ENCODE measurements around the gene DCLK2. TPM values are rescaled to one million over a fixed set of nuclear protein-coding genes. Genes with fewer than 3 reads are reported as not detected.

Gene DCLK2
- total and polyA plus RNA-seq, 4 donors = 2.4 to 17.9 (median 12.7) TPM

- 59 to 70% methylated on average over 2 of the region's 2 CpGs for WGBS, 2 donors
- ATAC-seq (ENCODE audit: low FRiP score) = no peak
- intact Hi-C loops (cut with DNase I) = no loop called here
These were observed 63.5 kb downstream of the DCLK2 start for GRCh38 chr4:150141756-150142155.

GRCh38 chr4:150142831-150143230, 64.6 kb downstream of the DCLK2 start:
- ATAC-seq (ENCODE audit: low FRiP score) (no peak), DNase-seq (no peak)
- 99 to 100% methylated on average over 1 of the region's 1 CpG for WGBS, 2 donors
- peaks cover 3 to 7% of the 10 kb centered on the region in 2 donors for H3K4me1 ChIP-seq (ENCODE audit: control insufficient read depth in 1 of 2, insufficient read depth in 2 of 2, low read length in 2 of 2)
- no peaks in the 10 kb centered on the region for H3K36me3 ChIP-seq (ENCODE audit: control insufficient read depth in 1 of 2, insufficient read depth in 2 of 2, low read length in 1 of 2)
- H3K9me3 ChIP-seq (ENCODE audit: control insufficient read depth, low read length) = no peaks in the 10 kb centered on the region
- H3K27me3 ChIP-seq (ENCODE audit: control insufficient read depth in 1 of 2, insufficient read depth in 2 of 2, low read length in 1 of 2) = no peaks in the 10 kb centered on the region
- no peak overlapping the region for H3K4me3 ChIP-seq (ENCODE audit: low read length in 2 of 2)
- H3K27ac ChIP-seq (ENCODE audit: low read depth in 1 of 2, low read length in 2 of 2) = no peak overlapping the region
- intact Hi-C loops (cut with DNase I) = no loop called here

More at GRCh38 chr4:150141756-150142155, 63.5 kb downstream of the DCLK2 start:
- H3K27me3 ChIP-seq (ENCODE audit: control insufficient read depth in 1 of 2, insufficient read depth in 2 of 2, low read length in 1 of 2) = no peaks in the 10 kb centered on the region
- H3K9me3 ChIP-seq (ENCODE audit: control insufficient read depth, low read length) = no peaks in the 10 kb centered on the region
- no peak overlapping the region for H3K4me3 ChIP-seq (ENCODE audit: low read length in 2 of 2)
- no peaks in the 10 kb centered on the region for H3K36me3 ChIP-seq (ENCODE audit: control insufficient read depth in 1 of 2, insufficient read depth in 2 of 2, low read length in 1 of 2)
- peaks cover 3 to 7% of the 10 kb centered on the region in 2 donors for H3K4me1 ChIP-seq (ENCODE audit: control insufficient read depth in 1 of 2, insufficient read depth in 2 of 2, low read length in 2 of 2)
- H3K27ac ChIP-seq (ENCODE audit: low read depth in 1 of 2, low read length in 2 of 2) = no peak overlapping the region
- DNase-seq = no peak

- no peaks in the 10 kb centered on the region for H3K9me3 ChIP-seq (ENCODE audit: control insufficient read depth, low read length)
- H3K4me3 ChIP-seq (ENCODE audit: low read length in 2 of 2) = no peak overlapping the region
- H3K27ac ChIP-seq (ENCODE audit: low read depth in 1 of 2, low read length in 2 of 2) = no peak overlapping the region
- DNase-seq (no peak), ATAC-seq (ENCODE audit: low FRiP score) (no peak)
- H3K4me1 ChIP-seq (ENCODE audit: control insufficient read depth in 1 of 2, insufficient read depth in 2 of 2, low read length in 2 of 2) = peaks cover 2 to 5% of the 10 kb centered on the region in 2 donors
- whole genome bisulfite sequencing, 2 donors = 70 to 83% methylated on average over 1 of the region's 1 CpG
- H3K27me3 ChIP-seq (ENCODE audit: control insufficient read depth in 1 of 2, insufficient read depth in 2 of 2, low read length in 1 of 2) = no peaks in the 10 kb centered on the region
- H3K36me3 ChIP-seq (ENCODE audit: control insufficient read depth in 1 of 2, insufficient read depth in 2 of 2, low read length in 1 of 2) = no peaks in the 10 kb centered on the region
- intact Hi-C loops (cut with DNase I) = no loop called here
These were observed 67.1 kb downstream of the DCLK2 start for GRCh38 chr4:150145090-150145945.

GRCh38 chr4:150145946-150146340, 67.7 kb downstream of the DCLK2 start:
- DNase-seq (no peak), ATAC-seq (ENCODE audit: low FRiP score) (no peak)
- no peaks in the 10 kb centered on the region for H3K9me3 ChIP-seq (ENCODE audit: control insufficient read depth, low read length)
- intact Hi-C loops (cut with DNase I) = no loop called here
- H3K4me1 ChIP-seq (ENCODE audit: control insufficient read depth in 1 of 2, insufficient read depth in 2 of 2, low read length in 2 of 2) = peaks cover 4 to 5% of the 10 kb centered on the region in 2 donors
- H3K27ac ChIP-seq (ENCODE audit: low read depth in 1 of 2, low read length in 2 of 2) = no peak overlapping the region
- 74 to 75% methylated on average over 1 of the region's 1 CpG for WGBS, 2 donors
- H3K27me3 ChIP-seq (ENCODE audit: control insufficient read depth in 1 of 2, insufficient read depth in 2 of 2, low read length in 1 of 2) = no peaks in the 10 kb centered on the region
- no peak overlapping the region for H3K4me3 ChIP-seq (ENCODE audit: low read length in 2 of 2)
- H3K36me3 ChIP-seq (ENCODE audit: control insufficient read depth in 1 of 2, insufficient read depth in 2 of 2, low read length in 1 of 2) = no peaks in the 10 kb centered on the region

- H3K36me3 ChIP-seq (ENCODE audit: control insufficient read depth in 1 of 2, insufficient read depth in 2 of 2, low read length in 1 of 2) = no peaks in the 10 kb centered on the region
- no peak for DNase-seq
- 8 to 12% methylated on average over 1 of the region's 1 CpG for WGBS, 2 donors
- H3K27me3 ChIP-seq (ENCODE audit: control insufficient read depth in 1 of 2, insufficient read depth in 2 of 2, low read length in 1 of 2) = no peaks in the 10 kb centered on the region
- H3K4me1 ChIP-seq (ENCODE audit: control insufficient read depth in 1 of 2, insufficient read depth in 2 of 2, low read length in 2 of 2) = peaks cover 4 to 5% of the 10 kb centered on the region in 2 donors
- ATAC-seq (ENCODE audit: low FRiP score) = peak; percentile 64
- intact Hi-C loops (cut with DNase I) = no loop called here
- no peak overlapping the region for H3K27ac ChIP-seq (ENCODE audit: low read depth in 1 of 2, low read length in 2 of 2)
- no peaks in the 10 kb centered on the region for H3K9me3 ChIP-seq (ENCODE audit: control insufficient read depth, low read length)
- no peak overlapping the region for H3K4me3 ChIP-seq (ENCODE audit: low read length in 2 of 2)
These were observed 71.1 kb downstream of the DCLK2 start for GRCh38 chr4:150149381-150149780.

- Histone ChIP-seq H3K36me3 (ENCODE audit: control insufficient read depth in 1 of 2, insufficient read depth in 2 of 2, low read length in 1 of 2) (no peaks in the 10 kb centered on the region), H3K27ac (ENCODE audit: low read depth in 1 of 2, low read length in 2 of 2) (no peak overlapping the region), H3K27me3 (ENCODE audit: control insufficient read depth in 1 of 2, insufficient read depth in 2 of 2, low read length in 1 of 2) (no peaks in the 10 kb centered on the region), H3K4me3 (ENCODE audit: low read length in 2 of 2) (no peak overlapping the region), H3K4me1 (ENCODE audit: control insufficient read depth in 1 of 2, insufficient read depth in 2 of 2, low read length in 2 of 2) (peaks cover 2 to 5% of the 10 kb centered on the region in 2 donors), H3K9me3 (ENCODE audit: control insufficient read depth, low read length) (no peaks in the 10 kb centered on the region)
- WGBS, 2 donors = 13 to 26% methylated on average over 1 of the region's 1 CpG
- intact Hi-C loops (cut with DNase I) = no loop called here
- no peak for ATAC-seq (ENCODE audit: low FRiP score)
- no peak for DNase-seq
These were observed 72.4 kb downstream of the DCLK2 start for GRCh38 chr4:150150629-150151062.

GRCh38 chr4:150152766-150153165, 74.5 kb downstream of the DCLK2 start:
- H3K4me1 ChIP-seq (ENCODE audit: control insufficient read depth in 1 of 2, insufficient read depth in 2 of 2, low read length in 2 of 2) = peaks cover 2% of the 10 kb centered on the region in 2 donors
- no peak overlapping the region for H3K4me3 ChIP-seq (ENCODE audit: low read length in 2 of 2)
- no peak for DNase-seq
- H3K27me3 ChIP-seq (ENCODE audit: control insufficient read depth in 1 of 2, insufficient read depth in 2 of 2, low read length in 1 of 2) = no peaks in the 10 kb centered on the region
- H3K36me3 ChIP-seq (ENCODE audit: control insufficient read depth in 1 of 2, insufficient read depth in 2 of 2, low read length in 1 of 2) = no peaks in the 10 kb centered on the region
- H3K9me3 ChIP-seq (ENCODE audit: control insufficient read depth, low read length) = no peaks in the 10 kb centered on the region
- no peak for ATAC-seq (ENCODE audit: low FRiP score)
- no peak overlapping the region for H3K27ac ChIP-seq (ENCODE audit: low read depth in 1 of 2, low read length in 2 of 2)
- intact Hi-C loops (cut with DNase I) = no loop called here
- 33 to 48% methylated on average over 3 of the region's 3 CpGs for WGBS, 2 donors

GRCh38 chr4:150155391-150155790, 77.1 kb downstream of the DCLK2 start:
- Histone ChIP-seq H3K27me3 (ENCODE audit: control insufficient read depth in 1 of 2, insufficient read depth in 2 of 2, low read length in 1 of 2) (no peaks in the 10 kb centered on the region), H3K36me3 (ENCODE audit: control insufficient read depth in 1 of 2, insufficient read depth in 2 of 2, low read length in 1 of 2) (no peaks in the 10 kb centered on the region), H3K4me3 (ENCODE audit: low read length in 2 of 2) (no peak overlapping the region), H3K9me3 (ENCODE audit: control insufficient read depth, low read length) (no peaks in the 10 kb centered on the region), H3K4me1 (ENCODE audit: control insufficient read depth in 1 of 2, insufficient read depth in 2 of 2, low read length in 2 of 2) (peaks cover 0 to 4% of the 10 kb centered on the region in 2 donors), H3K27ac (ENCODE audit: low read depth in 1 of 2, low read length in 2 of 2) (no peak overlapping the region)
- DNase-seq (no peak), ATAC-seq (ENCODE audit: low FRiP score) (no peak)
- intact Hi-C loops (cut with DNase I) = no loop called here
- 91 to 97% methylated on average over 4 of the region's 4 CpGs for WGBS, 2 donors

GRCh38 chr4:150156543-150156942, 78.3 kb downstream of the DCLK2 start:
- no peak for DNase-seq
- no peak overlapping the region for H3K27ac ChIP-seq (ENCODE audit: low read depth in 1 of 2, low read length in 2 of 2)
- no peaks in the 10 kb centered on the region for H3K9me3 ChIP-seq (ENCODE audit: control insufficient read depth, low read length)
- no peaks in the 10 kb centered on the region for H3K36me3 ChIP-seq (ENCODE audit: control insufficient read depth in 1 of 2, insufficient read depth in 2 of 2, low read length in 1 of 2)
- no peak for ATAC-seq (ENCODE audit: low FRiP score)
- peaks cover 0 to 3% of the 10 kb centered on the region in 2 donors for H3K4me1 ChIP-seq (ENCODE audit: control insufficient read depth in 1 of 2, insufficient read depth in 2 of 2, low read length in 2 of 2)
- intact Hi-C loops (cut with DNase I) = no loop called here
- no peak overlapping the region for H3K4me3 ChIP-seq (ENCODE audit: low read length in 2 of 2)
- no peaks in the 10 kb centered on the region for H3K27me3 ChIP-seq (ENCODE audit: control insufficient read depth in 1 of 2, insufficient read depth in 2 of 2, low read length in 1 of 2)
- WGBS, 2 donors = 94 to 97% methylated on average over 4 of the region's 4 CpGs

Measured in aorta (tissue), 5 donors.